Neural progenitor cell (in vitro differentiated cells): ENCODE measurements around the gene PRR18. TPM values are rescaled to one million over a fixed set of nuclear protein-coding genes. Genes with fewer than 3 reads are reported as not detected.

Source experiments
- DNase-seq: peaks from one replicate; pipeline ENCODE4 v3.0.0-alpha.2; 2016; ENCODE audit warnings: low spot score
- H2AFZ ChIP-seq: fragments of 200-600 bp; sonication (generic); replicated peaks from 2 replicates; pipeline ENCODE4 v1.6.1; 2016; ENCODE audit warnings: antibody characterized with exemption
- H3F3A ChIP-seq: fragments of 200-600 bp; sonication (generic); 2 replicates; pipeline ENCODE4 v1.6.1; 2016; ENCODE audit warnings: antibody characterized with exemption, low read depth
- H3K27ac ChIP-seq: fragments of 200-600 bp; sonication (generic); 2 replicates; pipeline ENCODE4 v1.5.1; 2016; ENCODE audit warnings: mild to moderate bottlenecking
- H3K27me3 ChIP-seq: fragments of 200-600 bp; sonication (generic); 2 replicates; pipeline ENCODE4 v1.6.1; 2016; ENCODE audit warnings: mild to moderate bottlenecking, moderate library complexity
- H3K36me3 ChIP-seq: fragments of 200-600 bp; sonication (generic); 2 replicates; pipeline ENCODE4 v1.5.1; 2016
- H3K4me1 ChIP-seq: fragments of 200-600 bp; sonication (generic); 2 replicates; pipeline ENCODE4 v1.6.1; 2016; ENCODE audit warnings: mixed run types
- H3K4me2 ChIP-seq: fragments of 200-600 bp; sonication (generic); 2 replicates; pipeline ENCODE4 v1.6.1; 2016
- H3K4me3 ChIP-seq: fragments of 200-600 bp; sonication (generic); 2 replicates; pipeline ENCODE4 v1.5.1; 2016
- H3K79me2 ChIP-seq: fragments of 200-600 bp; sonication (generic); 2 replicates; pipeline ENCODE4 v1.6.1; 2016; ENCODE audit warnings: low read depth
- H3K9ac ChIP-seq: fragments of 200-600 bp; sonication (generic); 2 replicates; pipeline ENCODE4 v1.6.1; 2016
- H3K9me3 ChIP-seq: fragments of 200-600 bp; sonication (generic); 2 replicates; pipeline ENCODE4 v1.5.1; 2016; ENCODE audit warnings: low read depth
- H4K20me1 ChIP-seq: fragments of 200-600 bp; sonication (generic); 2 replicates; pipeline ENCODE4 v1.6.1; 2016; ENCODE audit warnings: low read depth
- H3K27ac Mint-ChIP-seq: 3 replicates; pipeline ENCODE4 v1.8.0; 2021; ENCODE audit warnings: mixed read lengths
- H3K27me3 Mint-ChIP-seq: 2 replicates; pipeline ENCODE4 v1.8.0; 2022; ENCODE audit warnings: low read depth, mild to moderate bottlenecking, inconsistent platforms, moderate library complexity, mixed read lengths; ENCODE audit not compliant: insufficient read depth
- H3K36me3 Mint-ChIP-seq: 3 replicates; pipeline ENCODE4 v1.8.0; 2021; ENCODE audit warnings: mixed read lengths
- H3K4me1 Mint-ChIP-seq: 3 replicates; pipeline ENCODE4 v1.8.0; 2021; ENCODE audit warnings: mixed read lengths
- H3K4me3 Mint-ChIP-seq: 3 replicates; pipeline ENCODE4 v1.8.0; 2021; ENCODE audit warnings: mild to moderate bottlenecking, moderate library complexity, mixed read lengths
- H3K9me3 Mint-ChIP-seq: 3 replicates; pipeline ENCODE4 v1.8.0; 2020; ENCODE audit warnings: mixed read lengths
- CTCF ChIP-seq: fragments of 200-600 bp; sonication (generic); IDR thresholded peaks from 2 replicates; pipeline ENCODE4 v1.5.1; 2017; ENCODE audit warnings: antibody characterized with exemption, mild to moderate bottlenecking
- EZH2 ChIP-seq: fragments of 200-600 bp; sonication (generic); IDR thresholded peaks from 2 replicates; pipeline ENCODE4 v1.6.1; 2017; ENCODE audit warnings: antibody characterized with exemption, mild to moderate bottlenecking, moderate library complexity
- EZH2phosphoT487 ChIP-seq: fragments of 200-600 bp; sonication (generic); IDR thresholded peaks from 2 replicates; pipeline ENCODE4 v1.6.1; 2017; ENCODE audit warnings: antibody characterized with exemption
- total RNA-seq: library from RNA; depleted of rRNA; stranded (reverse); fragments of >200 nt; gene quantifications from 2 replicates; pipeline ENCODE4 v1.2.3, GENCODE V29; 2015; ENCODE audit warnings: low replicate concordance

Gene PRR18
- total RNA-seq, 1 donor from 2014 or later, result 0.13 TPM

GRCh38 chr6:166282394-166283032 is 25.7 kb downstream of the PRR18 start:
- TF ChIP-seq CTCF, result no peak
- no peak for TF ChIP-seq EZH2
- no peak for TF ChIP-seq EZH2phosphoT487
- peaks cover 10% of the 10 kb centered on the region for H3K27me3 Mint-ChIP-seq
- Histone ChIP-seq H4K20me1 (no peaks in the 10 kb centered on the region), H3K9me3 (no peaks in the 10 kb centered on the region), H3F3A (peaks cover 10% of the 10 kb centered on the region), H3K79me2 (no peaks in the 10 kb centered on the region), H2AFZ (no peak overlapping the region), H3K4me1 (peaks cover 15% of the 10 kb centered on the region), H3K27ac (no peak overlapping the region), H3K4me3 (no peak overlapping the region), H3K4me2 (no peak overlapping the region), H3K9ac (no peak overlapping the region), H3K36me3 (no peaks in the 10 kb centered on the region), H3K27me3 (no peaks in the 10 kb centered on the region)
- DNase-seq, result no peak
- no peaks in the 10 kb centered on the region for H3K9me3 Mint-ChIP-seq
- H3K4me1 Mint-ChIP-seq, result peaks cover 49% of the 10 kb centered on the region
- peak overlapping the region; percentile 69 for H3K27ac Mint-ChIP-seq
- H3K4me3 Mint-ChIP-seq, result peak overlapping the region; percentile 25
- H3K36me3 Mint-ChIP-seq, result no peaks in the 10 kb centered on the region

GRCh38 chr6:166281104-166281503 is 27.1 kb downstream of the PRR18 start:
- Histone ChIP-seq H3K27me3 (peaks cover 11% of the 10 kb centered on the region), H3K4me3 (no peak overlapping the region), H3K4me2 (no peak overlapping the region), H3K9ac (no peak overlapping the region), H3F3A (peaks cover 3% of the 10 kb centered on the region), H2AFZ (no peak overlapping the region), H3K9me3 (no peaks in the 10 kb centered on the region), H3K79me2 (no peaks in the 10 kb centered on the region), H4K20me1 (no peaks in the 10 kb centered on the region), H3K27ac (no peak overlapping the region), H3K4me1 (peaks cover 14% of the 10 kb centered on the region), H3K36me3 (no peaks in the 10 kb centered on the region)
- Mint-ChIP-seq H3K4me3 (no peak overlapping the region), H3K27me3 (peaks cover 13% of the 10 kb centered on the region), H3K9me3 (no peaks in the 10 kb centered on the region), H3K27ac (peak overlapping the region; percentile 97), H3K4me1 (peaks cover 56% of the 10 kb centered on the region), H3K36me3 (no peaks in the 10 kb centered on the region)
- DNase-seq, result no peak
- TF ChIP-seq EZH2phosphoT487 (no peak), CTCF (no peak), EZH2 (no peak)

- H3K4me1 Mint-ChIP-seq, result peaks cover 48% of the 10 kb centered on the region
- H3K36me3 Mint-ChIP-seq, result no peaks in the 10 kb centered on the region
- peaks cover 3% of the 10 kb centered on the region for H3F3A ChIP-seq
- no peak overlapping the region for H3K4me3 ChIP-seq
- no peaks in the 10 kb centered on the region for H3K9me3 ChIP-seq
- H3K9ac ChIP-seq, result no peak overlapping the region
- no peak overlapping the region for H2AFZ ChIP-seq
- H3K4me3 Mint-ChIP-seq, result no peak overlapping the region
- DNase-seq, result no peak
- TF ChIP-seq EZH2 (no peak), CTCF (no peak)
- no peaks in the 10 kb centered on the region for H3K36me3 ChIP-seq
- H3K4me2 ChIP-seq, result no peak overlapping the region
- H3K79me2 ChIP-seq, result no peaks in the 10 kb centered on the region
- H3K27ac Mint-ChIP-seq, result peak overlapping the region; percentile 83
- peaks cover 13% of the 10 kb centered on the region for H3K27me3 Mint-ChIP-seq
- H3K27me3 ChIP-seq, result peaks cover 14% of the 10 kb centered on the region
- no peaks in the 10 kb centered on the region for H4K20me1 ChIP-seq
- H3K4me1 ChIP-seq, result peaks cover 8% of the 10 kb centered on the region
- no peaks in the 10 kb centered on the region for H3K9me3 Mint-ChIP-seq
- no peak overlapping the region for H3K27ac ChIP-seq
Measured at GRCh38 chr6:166279393-166279679, 28.9 kb downstream of the PRR18 start.
